Measurements from ENCODE around the gene DYNC1LI1.
"Not testable (repeated sequence)": the region's sequence is repeated elsewhere in the genome, so short reads cannot be mapped to it uniquely, and the experiment has no call there.

Gene DYNC1LI1

DNA sequence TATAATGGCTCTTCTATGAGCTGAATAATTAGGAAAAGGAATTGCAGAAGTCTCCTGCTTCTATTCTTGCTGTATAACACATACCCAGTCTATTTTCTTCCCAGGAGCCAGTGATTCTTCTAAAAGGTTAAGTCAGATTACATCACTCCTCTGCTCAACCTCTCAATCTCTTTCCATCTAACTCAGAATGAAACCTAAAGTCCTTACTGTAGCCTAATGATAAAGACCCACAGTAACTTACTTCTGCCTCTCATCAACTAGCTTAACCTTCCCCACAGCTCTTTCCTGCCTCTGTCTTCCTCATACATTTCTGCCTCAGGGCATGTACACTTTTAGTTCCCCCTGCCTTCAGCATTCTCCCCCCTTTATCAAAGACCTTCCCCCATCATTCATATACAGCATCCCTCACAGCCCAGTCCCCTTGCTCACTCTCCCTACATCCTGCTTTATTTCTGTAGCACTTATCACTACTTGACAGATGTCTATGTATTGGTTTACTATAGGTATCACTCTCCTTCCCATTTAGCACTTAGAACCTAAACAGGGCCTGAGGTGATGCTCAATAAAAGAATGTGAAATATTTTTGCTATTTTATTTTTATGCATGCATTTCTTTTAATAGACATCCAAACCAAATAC lies 39.5 kb downstream of the DYNC1LI1 start:
- no peak for DNase-seq (ENCODE audit: low read depth)

DNA sequence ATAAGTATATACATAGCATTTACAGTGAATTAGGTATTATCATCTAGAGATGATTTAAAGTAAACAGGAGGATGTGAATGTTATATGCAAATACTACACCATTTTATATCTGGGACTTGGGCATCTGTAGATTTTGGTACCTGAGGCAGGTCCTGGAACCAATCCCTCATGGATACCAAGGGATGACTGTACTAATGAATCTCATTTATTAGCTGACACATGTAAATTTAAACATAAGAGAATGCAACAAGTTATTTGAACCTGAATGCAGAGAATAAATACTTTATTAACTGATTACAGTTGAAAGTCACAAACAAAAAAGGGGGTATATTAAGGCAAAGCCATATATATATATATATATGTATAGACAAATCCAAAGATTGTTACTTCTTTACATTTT lies 44.9 kb downstream of the DYNC1LI1 start:
- DNase-seq (ENCODE audit: low read depth) = no peak

DNA sequence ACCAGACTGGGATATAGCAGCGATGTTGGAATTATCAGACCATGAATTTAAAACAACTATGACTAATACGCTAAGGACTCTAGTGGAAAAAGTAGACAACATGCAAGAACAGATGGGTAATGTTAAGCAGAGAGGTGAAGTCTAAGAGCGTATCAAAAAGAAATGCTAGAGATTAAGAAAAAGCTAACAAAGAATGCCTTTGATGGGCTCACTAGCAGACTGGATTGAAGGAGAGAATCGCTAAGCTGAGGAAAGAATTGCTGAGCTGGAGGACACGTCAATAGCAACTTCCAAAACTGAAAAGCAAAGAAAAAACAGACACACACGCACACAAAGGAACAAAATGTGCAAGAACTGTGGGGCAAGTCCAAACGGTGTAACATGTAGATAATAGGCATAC lies 48.0 kb downstream of the DYNC1LI1 start:
- no peak for DNase-seq (ENCODE audit: low read depth)

DNA sequence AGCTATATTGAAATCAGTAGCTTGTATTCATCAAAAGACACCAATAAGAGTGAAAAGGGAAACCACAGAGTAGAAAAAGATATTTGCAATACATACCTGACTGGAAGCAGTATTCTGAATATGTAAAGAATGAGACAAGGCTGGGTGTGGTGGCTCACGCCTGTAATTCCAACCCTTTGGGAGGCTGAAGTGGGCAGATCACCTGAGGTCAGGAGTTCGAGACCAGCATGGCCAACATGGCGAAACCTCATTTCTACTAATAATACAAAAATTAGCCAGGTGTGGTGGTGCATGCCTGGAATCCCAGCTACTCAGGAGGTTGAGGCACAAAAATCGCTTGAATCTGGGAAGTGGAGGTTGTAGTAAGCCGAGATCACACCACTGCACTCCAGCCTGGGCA lies 51.7 kb downstream of the DYNC1LI1 start:
- DNase-seq (ENCODE audit: low read depth) = not testable (repeated sequence)

DNA sequence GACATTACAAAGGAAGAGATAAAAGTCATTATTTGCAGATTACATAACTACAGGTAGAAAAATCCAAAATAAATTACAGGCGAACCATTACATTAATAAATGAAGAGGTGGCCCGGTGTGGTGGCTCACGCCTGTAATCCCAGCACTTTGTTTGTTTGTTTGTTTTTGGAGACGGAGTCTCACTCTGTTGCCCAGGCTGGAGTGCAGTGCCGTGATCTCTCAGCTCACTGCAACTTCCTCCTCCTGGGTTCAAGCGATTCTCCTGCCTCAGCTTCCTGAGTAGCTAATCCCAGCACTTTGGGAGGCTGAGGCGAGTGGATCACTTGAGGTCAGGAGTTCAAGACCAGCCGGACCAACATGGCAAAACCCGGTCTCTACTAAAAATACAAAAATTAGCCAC lies 53.9 kb downstream of the DYNC1LI1 start:
- not testable (repeated sequence) for DNase-seq (ENCODE audit: low read depth)

DNA sequence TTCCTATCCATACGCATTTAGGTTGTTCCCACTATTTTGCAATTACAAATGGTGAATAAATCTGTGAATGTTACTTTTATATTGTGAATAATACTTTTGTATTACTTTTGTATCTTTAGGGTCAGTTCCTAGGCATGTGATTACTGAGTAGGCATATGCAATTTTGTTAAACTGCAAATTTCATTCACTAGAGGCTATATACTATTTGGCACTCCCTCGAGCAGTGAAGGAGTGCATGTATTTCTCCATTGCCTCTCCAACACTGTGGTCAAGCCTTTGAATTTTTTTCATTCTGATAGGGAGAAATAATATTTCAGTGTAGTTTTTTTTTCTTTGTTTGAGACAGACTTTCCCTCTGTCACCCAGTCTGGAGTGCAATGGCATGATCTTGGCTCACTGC lies 59.7 kb downstream of the DYNC1LI1 start:
- DNase-seq (ENCODE audit: low read depth) = no peak

DNA sequence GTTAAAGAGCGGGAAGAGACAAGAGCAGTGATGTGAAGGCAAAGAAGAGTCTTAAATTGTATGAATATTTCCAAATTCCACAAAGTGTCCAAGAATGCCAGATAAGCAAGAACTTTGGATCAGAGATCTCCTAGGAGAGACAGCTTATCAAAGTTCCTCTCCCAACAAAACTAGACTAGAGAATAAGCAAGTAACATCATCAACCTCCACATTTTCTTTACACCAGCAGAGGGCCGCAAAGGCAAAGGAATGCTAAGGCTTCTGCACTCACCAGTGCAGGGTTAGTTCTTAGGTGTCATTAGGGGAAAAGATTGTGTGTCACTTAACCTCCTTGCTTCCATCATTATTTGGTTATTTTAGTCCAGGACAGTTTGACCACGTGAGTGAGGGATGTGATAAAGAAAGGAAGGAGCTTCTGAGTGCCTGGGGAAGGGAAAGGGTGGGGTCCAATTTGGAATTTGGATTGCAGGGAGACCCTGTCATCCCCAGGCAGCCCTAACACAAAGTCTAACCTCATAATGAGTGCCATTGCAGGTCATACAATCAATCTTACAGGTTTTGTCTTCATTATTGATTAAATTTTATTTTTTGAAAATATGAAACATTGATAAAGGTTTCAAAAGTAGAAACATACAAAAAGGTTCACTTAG lies 60.5 kb downstream of the DYNC1LI1 start:
- peak; percentile 41 for DNase-seq (ENCODE audit: low read depth)

DNA sequence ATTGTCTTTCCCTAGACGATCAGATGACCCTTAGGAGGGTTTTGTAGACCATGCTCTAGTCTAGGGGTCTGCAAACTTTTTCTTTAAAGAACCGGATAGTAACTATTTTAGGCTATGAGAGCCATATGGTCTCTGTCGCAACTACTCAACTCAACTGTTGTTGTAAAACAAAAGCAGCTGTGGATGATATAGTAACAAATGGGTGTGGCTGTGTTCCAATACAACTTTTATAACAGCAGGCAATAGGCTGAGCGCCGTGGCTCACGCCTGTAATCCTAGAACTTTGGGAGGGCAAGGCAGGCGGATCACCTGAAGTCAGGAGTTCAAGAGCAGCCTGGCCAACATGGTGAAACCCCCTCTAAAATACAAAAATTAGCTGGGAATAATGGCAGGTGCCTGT lies 61.9 kb downstream of the DYNC1LI1 start:
- DNase-seq (ENCODE audit: low read depth) = no peak

DNA sequence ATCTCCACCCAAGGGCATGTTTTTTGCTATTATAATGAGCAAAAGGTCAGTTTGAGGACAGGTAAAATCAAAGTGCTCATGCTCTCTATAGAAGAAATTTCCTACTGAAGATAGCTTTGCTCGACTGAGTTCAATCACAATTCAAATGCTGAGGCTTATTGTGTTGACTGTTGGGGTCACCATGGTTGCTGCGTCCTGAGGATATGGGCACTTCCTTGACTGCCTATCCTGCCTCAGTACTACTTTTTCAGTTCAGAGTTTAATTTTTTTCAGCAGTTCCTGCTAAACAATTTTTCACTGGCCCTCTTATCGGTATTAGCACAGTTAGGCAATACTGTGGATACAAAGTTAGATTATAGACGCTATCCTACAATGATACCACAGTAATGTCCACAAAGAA lies 64.2 kb downstream of the DYNC1LI1 start:
- no peak for DNase-seq (ENCODE audit: low read depth)

DNA sequence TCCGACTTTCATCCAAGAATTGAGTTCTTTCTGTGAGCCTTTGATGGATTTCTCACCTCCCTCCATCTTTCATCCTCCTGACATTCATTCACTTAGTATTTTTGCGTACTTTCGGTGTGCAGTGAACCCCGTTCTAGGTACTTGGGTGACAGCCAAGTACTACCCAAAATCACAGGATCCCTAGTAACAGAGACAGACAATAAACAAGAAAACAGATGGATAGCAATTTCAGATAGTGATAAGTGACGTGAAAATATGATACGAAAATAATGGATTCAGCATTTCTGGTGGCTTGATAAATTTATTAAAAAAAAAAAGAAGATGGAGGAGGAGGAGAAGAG lies 67.7 kb downstream of the DYNC1LI1 start:
- no peak for DNase-seq (ENCODE audit: low read depth)

DNA sequence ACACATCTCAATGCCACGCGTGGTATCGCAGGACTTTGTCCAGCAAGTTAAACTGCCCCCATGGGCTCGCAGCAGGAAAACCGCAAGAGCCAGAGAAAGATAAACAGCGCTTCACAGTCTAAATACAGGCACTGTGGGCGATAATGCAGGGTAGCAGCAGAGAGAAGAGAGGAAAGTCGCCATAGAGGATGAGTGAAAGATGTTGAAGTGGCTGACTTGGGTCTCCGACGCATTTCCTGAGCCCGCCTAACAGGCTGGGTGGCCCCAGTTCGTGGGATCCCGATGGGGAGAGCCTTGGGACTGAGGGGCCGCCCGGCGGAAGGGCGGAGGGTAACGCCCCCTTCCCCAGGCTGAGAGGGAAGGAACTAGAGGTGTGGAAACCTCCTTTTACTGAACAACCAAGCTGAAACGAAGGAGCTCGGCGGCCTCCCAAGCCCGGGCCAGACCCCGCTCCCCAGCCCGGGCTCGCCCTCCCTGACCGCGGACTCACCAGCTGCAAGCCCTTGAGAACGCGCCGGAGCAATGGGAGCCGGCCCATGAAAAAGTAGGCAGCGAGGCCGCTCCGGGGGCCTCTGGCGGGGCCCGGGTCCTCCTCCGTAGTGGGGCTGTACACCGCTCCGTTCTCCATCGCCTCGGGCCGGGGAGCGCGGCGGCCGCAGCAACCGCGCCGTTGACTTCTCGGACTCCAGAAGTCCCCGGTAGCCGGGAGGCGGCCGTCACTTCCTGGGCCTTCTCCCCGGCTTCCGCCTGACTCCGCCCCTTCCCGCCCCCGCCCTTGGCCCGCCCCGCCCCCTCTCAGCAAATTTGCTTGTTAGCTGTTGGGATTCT lies 68.3 kb downstream of the DYNC1LI1 start, which contains the start of gene CMTM6:
Gene CMTM6 (minus strand): TSS at position 735 of the 828 bp plus-strand sequence. CDS start 107 bp downstream, at position 628.
- peak; percentile 68 for DNase-seq (ENCODE audit: low read depth)

DNA sequence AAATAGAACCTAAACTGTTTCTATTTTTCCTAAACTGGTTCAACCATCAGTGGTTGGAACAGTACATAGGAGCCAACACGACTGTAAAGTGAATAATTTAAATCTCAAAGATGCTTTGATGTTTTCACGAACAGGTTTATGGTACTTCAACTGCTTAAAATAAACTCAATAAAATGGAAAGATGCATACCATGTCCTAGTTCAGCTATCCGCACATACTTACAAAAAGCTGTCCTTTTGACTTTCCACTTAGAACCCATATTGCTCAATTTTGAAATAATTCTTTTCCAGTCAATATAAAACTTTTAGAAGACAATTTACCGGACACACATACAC lies 68.9 kb downstream of the DYNC1LI1 start:
- DNase-seq (ENCODE audit: low read depth) = no peak

DNA sequence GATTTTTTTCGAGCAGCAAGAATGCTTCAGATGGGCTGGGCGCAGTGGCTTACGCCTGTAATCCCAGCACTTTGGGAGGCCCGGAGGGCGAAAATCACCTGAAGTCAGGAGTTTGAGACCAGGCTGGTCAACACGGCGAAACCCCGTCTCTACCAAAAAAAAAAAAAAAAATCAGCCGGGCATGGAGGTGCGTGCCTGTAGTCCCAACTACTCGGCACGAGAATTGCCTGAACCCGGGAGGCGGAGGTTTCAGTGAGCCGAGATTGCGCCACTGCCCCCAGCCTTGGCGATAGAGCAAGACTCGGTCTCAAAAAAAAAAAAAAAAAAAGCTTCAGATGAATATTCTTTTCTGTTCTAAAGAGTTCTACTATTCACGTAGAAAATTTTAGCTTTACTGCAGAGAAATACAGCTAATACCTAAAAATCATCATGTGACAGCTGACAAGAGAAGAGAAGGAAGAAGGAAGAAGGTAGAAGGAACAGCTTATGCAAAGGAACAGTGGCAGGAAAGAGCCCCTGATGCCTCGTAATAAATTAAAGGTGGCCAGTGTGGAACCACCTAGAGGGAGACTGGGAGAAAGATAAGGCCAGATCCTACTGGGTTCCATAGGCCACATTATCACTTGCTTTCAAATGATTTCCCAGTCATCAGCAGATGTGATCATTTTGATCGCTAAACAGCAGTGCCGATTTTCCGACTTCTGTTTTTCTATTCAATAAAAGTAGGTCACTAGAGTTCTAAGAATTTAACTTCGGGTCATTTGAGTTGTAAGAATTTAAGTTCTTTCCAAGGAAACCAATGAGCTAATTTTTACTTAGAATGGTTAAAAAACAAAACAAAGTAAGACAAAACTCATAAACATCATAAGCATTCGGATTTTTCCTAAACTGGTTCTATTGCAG lies 69.5 kb downstream of the DYNC1LI1 start:
- no peak for DNase-seq (ENCODE audit: low read depth)

DNA sequence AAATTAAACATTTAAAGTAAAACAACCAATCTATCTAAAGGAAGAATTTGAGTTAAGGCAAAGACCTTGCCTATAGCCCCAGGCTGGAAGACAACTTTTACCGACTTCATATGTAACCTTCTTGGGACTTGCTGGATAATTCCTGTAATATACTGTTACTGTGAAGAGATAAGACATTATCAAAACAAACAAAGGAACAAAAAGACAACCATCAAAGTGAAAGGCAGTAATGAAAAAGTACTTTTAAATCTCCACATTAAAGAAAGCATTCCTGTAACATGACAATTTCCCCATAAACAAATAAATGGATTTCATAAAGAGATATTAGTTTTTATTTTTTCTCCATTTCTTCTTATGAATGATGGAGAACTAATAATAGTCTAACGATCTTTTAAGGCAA lies 70.4 kb downstream of the DYNC1LI1 start:
- DNase-seq (ENCODE audit: low read depth) = no peak

DNA sequence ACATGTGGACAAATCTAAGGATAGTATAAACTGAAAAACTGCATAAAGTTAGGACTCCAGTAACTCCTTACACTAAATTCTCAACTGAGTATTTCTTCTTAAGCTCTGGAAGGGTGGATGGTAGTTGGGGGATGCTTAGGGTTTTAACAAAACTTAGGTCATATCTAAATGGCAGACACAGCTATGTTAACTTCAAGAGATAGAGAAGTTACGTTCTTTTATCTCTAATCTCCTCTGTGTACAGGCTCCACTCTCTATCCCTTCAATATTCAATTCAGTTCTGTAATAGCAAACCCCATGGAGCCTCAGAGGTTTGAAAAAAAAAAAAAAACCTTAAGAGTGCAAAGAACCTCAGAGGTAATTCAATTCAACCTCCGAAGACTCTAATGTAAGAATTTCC lies 71.1 kb downstream of the DYNC1LI1 start:
- no peak for DNase-seq (ENCODE audit: low read depth)

DNA sequence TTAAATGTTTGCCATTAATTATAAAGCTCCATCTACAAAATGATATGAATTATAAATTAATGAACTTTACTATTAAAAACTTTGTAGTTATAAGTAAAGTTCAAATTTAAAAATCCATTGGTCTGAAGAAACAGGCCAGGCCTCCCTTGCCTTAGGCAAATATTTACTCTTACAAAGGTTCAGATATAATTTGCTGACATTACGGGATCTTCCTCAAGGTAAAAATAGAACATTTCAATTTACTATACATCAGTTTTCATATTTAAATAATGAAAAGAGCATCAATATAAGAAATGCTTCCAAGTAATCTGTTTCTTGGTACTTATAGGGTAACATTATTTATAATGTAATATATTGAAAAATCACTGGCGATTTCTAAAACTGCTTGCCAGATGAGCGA lies 71.7 kb downstream of the DYNC1LI1 start:
- no peak for DNase-seq (ENCODE audit: low read depth)

DNA sequence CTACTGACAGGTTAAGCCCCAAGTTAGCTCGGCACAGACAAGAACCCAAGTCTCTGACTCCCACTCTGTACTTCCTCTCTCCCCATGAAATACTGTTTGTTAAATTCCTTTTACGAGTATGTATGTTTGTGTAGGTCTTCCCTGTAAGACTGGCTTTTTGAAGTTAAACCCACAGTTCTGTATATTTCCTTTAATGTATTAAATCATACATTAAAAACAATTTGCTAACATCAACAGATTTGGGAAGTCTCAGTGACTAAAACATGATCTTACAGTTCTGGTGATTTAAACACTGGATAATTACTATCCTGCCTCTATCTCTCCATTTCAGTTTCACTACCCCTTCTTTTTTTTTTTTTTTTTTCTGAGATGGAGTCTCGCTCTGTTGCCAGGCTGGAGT lies 72.4 kb downstream of the DYNC1LI1 start:
- no peak for DNase-seq (ENCODE audit: low read depth)

DNA sequence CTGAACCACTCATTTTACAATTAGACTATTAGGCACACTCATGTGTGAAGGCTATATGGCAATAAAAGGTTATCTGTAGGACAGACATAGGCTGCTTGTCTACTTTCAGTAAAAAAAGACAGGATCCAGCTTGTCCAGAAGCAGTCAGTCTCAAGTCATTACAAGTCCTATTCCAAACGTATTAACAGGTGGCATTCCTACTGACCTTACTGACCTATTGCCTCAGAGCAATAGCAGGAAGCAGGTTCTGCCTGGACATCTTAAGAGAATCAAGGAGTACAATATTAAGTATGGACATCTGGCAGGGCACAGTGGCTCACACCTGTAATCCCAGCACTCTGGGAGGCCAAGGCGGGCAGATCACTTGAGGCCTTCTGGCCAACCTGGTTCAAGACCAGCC lies 75.0 kb downstream of the DYNC1LI1 start:
- no peak for DNase-seq (ENCODE audit: low read depth)

DNA sequence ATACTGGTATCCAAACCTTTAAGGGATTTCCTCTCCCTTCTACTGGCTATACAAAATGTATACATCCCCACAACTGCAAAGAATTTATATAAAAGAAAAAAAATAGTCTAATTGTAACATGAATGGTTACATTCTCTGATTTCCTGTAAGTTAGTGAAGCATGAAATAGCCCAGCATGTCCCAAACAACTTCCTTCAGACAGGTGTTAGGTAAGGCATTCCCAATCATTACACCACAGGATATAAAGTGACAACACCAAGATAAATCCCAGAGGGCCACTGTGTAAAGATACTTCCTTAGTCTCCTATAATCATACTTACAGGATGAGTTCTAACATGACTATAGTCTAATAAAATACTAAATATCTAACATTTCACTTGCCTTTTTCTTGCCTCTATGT lies 75.6 kb downstream of the DYNC1LI1 start:
- DNase-seq (ENCODE audit: low read depth) = no peak

DNA sequence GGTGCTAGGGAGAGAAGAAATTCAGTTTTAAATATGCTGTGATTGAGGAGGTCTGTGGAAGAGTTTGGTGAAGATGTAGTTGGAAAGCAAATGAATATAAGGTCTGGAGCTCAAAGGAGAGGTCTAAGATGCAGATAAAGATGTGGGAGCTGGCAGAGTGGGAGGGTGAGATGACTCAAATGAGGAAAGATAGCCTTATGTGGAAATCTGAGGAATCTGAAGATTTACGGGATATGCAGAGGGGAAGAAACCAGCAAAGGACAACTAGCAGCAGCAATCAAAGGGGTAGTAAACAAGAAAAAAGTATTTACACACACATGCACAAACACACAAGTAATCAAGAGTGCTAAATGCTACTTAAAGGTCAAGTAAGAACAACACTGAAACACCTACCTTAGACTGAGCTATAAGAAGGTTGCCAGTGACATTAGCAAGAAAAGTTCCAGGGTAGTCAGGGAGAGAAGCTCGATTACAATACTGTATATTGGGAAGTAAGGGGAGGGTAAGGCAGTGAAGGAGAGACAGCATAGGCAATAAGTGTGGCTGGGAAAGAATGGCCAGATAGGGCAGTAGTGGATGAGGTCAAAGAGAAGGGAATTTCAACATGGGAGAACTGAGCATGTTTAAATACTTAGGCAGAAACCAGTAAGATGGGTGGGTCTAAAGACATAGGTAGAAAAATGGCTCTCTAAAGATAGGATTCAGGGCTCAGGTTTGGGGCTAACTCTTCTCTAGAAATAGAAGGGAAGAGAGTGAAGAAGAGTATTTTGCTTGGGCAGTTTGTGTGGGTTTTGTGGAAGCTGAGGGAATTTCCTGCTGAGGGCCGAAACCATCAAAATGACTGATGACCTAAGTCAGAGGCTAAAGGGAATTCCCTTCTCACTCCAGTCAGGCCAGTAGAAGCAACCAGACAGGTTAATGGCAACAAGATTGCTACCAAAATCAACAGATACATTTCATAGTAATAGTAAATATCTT lies 76.9 kb downstream of the DYNC1LI1 start:
- DNase-seq (ENCODE audit: low read depth) = no peak

All from activated T-cell treated with anti-CD3 and anti-CD28 coated beads for 48 hours (primary cell).